Erythroblast (primary cell): ENCODE measurements around the gene TNFRSF17.
"Not testable (repeated sequence)": the region's sequence is repeated elsewhere in the genome, so short reads cannot be mapped to it uniquely, and the experiment has no call there.

Source experiments
- GATA1 ChIP-seq: IDR thresholded peaks from 2 replicates; pipeline ENCODE4 v1.6.1; 2011; ENCODE audit warnings: low read depth, mild to moderate bottlenecking, control low read depth, low read length, moderate library complexity
- POLR2A ChIP-seq: IDR thresholded peaks from 2 replicates; pipeline ENCODE4 v1.6.1; 2011; ENCODE audit warnings: mild to moderate bottlenecking, low read length

DNA sequence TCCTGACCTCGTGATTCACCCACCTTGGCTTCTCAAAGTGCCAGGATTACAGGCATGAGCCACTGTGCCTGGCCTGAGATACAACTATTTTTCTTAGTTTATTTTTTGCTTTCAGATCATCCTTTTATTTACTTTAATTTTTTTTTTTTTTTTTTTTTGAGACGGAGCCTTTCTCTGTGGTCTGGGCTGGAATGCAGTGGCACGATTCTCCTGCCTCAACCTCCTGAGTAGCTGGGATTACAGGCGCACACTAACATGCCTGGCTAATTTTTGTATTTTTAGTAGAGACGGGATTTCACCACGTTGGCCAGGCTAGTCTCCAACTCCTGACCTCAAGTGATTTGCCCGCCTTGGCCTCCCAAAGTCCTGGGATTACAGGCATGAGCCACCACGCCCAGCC is 11.4 kb upstream of the TNFRSF17 start:
- TF ChIP-seq POLR2A, GATA1: not testable (repeated sequence)
